ENCODE results near the gene NIPAL3.
"Not testable (repeated sequence)": the region's sequence is repeated elsewhere in the genome, so short reads cannot be mapped to it uniquely, and the experiment has no call there.

NIPAL3 gene

DNA sequence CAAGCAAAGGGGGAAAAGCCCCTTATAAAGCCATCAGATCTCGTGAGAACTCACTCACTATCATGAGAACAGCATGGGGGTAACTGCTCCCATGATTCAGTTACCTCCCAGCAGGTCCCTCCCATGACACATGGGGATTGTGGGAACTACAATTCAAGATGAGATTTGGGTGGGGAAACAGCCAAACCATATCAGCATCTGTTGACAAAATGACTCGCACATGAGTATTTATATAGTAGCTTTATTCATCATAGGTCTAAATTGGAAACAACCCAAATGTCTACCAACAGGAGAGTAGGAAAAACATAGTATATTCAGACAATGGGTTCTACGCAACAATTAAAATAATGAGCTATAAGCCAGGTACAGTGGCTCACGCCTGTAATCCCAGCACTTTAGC, 46.5 kb downstream of the NIPAL3 start:
- DNase-seq (ENCODE audit: low read depth): peak; percentile 4

DNA sequence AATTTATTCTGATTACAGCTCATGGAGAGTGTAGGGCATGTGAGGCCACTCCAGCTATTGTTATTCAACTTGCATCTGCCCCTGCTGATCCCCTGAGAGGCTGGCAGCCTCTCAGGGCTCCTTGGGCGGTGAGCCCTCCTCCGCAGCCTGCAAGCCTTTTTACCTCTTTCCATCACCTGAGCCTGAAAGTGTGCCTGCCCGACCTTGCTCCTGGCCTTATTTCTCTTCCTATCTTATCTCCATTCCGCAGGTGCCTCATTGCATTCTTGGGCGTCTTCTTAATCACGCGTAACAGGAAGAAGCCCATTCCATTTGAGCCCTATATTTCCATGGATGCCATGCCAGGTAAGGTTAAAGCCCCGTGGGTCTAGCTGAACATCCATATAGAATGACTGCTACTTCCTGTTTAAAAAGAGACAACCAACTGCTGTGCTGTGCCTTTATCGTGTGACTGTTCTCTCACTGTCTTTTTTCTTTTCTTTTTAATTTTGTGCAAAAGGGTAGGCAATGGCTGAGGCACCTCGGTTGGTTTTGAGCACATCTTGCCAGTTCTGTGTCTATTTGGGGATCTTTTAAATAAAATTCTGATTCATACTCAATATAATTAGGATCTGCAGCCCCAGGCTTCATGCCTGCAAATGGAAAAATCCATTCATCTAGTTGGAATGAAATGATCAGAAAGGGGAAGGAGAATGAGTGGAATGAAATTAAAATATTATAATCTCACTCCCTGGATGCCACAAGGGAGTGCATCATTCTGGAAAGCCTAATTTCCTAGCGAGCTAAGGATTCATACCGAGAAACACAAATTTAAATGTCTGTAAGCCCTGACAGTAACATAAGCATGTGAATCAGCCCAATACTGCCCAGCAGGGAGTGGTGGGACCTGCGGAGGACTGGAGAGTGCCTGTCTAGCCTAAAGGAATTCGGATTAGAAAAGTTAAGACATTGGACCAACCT, 48.5 kb downstream of the NIPAL3 start:
- no peak for DNase-seq (ENCODE audit: low read depth)

DNA sequence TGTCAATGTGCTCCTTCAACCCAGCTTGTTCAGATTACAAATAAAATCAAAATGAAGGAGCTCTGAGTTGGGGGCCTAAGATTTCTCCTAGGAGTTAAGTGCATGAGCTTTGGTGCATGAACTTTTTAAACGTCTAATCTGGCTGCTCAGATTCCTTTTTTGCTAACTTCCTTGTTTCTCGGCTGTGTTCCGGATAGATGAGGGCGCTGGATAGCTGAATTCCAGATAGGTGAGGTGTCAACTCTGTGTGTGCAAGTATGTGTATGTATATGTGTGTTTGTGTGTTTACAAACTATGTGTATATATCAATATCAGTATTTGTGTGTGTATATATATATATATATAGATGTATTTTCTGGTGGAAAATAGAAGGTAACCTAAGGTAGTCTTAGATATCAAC, 49.5 kb downstream of the NIPAL3 start:
- DNase-seq (ENCODE audit: low read depth): no peak

DNA sequence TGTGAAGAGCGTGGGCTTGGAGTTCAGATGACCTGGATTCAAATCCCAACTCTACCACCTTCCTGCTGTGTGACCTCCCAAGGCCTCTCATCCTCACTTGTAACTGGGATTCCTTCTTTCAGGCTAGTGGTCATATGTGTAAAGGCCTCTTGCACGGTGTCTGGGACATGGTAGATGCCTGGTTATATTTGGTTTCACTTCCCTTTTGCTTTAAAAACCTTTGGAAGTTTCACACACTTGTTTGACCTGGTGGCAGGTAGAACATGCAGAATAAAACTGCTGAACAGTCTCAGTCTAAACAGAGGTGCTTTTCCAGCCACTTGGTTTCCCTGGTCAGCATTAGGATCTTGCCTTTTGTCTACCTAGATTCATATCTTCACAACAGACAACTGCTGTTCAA, 50.0 kb downstream of the NIPAL3 start:
- DNase-seq (ENCODE audit: low read depth): no peak

DNA sequence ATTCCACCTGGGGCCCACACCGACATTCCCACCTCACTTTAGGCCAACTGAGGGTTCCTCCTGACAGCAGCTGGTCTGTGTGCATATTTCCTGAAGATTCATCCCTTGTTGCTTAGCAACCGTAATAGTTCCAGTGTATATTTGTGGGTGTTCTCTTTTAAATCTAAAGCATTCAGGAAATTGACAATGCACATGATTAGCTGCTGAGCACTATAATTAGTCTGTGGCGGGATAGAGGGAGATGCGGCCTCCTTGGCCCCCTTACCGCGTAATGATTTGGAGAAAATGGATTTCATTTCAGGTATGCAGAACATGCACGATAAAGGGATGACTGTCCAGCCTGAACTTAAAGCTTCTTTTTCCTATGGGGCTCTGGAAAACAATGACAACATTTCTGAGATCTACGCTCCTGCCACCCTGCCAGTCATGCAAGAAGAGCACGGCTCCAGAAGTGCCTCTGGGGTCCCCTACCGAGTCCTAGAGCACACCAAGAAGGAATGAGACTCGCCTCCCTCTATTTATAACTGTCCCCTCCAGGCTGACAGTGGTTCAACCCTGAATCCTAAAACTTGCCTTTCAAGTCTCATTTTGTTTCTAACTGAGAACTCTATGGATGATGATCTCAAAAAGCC, 53.2 kb downstream of the NIPAL3 start:
- no peak for DNase-seq (ENCODE audit: low read depth)

DNA sequence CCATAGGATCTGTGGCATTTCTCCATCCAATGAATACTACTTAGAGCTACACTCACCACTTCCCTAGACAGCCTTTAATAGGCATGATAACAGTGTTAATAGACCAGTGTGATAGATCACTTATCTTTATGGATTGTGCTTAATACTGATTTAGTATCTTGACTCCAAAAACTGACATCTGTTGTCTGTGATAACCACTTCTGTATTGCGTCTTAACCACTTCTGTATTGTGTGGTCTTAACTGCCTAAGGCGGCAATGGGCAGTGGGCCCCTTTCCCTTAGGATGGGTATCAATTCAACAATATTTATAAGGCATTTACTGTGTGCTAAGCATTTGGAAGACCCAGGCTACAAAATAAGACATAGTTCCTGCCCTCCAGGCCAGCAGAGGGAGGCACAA, 55.0 kb downstream of the NIPAL3 start:
- DNase-seq (ENCODE audit: low read depth): no peak

DNA sequence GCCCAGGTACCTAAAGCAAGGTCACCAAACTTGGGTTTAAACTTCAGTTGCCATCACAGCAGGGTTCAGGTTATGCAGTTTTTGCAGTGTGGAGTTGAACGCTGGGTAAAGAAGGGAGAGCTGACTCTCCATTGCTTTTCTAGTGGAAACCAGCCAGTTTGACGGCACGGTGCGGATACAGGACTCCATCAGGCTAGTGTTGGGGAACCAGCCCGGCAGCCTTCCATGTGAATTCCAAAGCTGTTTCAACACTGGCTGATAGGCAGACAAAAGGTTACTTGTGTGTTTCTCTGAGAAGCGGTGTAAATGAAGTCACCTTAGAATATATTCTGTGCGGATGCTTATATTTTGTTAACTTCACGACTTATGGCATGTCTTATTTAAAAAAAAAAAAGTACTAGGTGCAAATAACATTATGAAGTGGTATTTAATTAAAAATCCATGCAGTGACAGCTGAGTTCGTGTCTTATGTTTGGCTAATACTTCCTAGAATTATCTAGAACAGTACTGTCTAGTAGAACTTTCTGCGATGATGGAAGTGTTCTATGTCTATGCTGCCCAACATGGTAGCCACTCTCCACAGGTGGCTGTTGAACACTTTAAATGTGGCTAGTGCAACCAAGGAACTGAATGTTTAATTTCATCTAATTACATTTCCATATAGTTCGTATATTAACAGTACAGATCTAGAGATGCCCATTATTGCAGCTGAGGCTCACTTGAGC, 57.1 kb downstream of the NIPAL3 start:
- no peak for DNase-seq (ENCODE audit: low read depth)

DNA sequence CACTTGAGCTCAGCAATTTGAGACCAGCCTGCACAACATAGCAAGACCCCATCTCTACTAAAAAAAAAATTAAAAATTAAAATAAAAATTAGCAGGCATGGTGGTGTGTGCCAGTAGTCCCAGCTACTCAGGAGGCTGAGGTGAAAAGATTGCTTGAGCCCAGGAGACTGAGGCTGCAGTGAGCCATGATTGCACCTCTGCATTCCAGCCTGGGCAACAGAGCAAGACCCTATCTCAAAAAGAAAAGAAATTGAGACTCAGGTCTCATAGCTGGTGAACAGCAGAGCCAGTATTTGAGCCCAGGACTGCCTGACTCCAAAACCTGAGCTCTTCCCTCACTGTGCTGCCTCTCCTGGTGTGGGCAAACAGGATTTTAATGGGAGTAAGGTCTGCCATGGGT, 58.6 kb downstream of the NIPAL3 start:
- DNase-seq (ENCODE audit: low read depth): no peak

DNA sequence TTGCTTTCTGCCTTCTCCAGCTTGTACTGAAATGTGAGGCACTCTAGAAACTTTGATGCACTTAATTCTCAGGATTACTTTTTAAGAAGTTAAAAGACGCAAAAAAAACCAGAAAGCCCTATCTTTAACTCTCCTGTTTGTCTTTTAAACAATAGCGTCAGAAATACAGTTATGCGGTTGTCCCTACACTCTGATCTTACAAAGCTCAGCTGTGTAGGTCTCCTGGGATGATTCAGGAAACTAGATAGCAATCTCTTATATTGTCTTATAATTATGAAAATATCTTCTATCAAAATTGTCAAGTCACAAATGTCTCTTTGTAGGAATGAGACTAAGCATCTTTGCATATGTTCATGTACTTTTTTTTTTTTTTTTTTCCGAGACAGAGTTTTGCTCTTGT, 60.1 kb downstream of the NIPAL3 start:
- no peak for DNase-seq (ENCODE audit: low read depth)

DNA sequence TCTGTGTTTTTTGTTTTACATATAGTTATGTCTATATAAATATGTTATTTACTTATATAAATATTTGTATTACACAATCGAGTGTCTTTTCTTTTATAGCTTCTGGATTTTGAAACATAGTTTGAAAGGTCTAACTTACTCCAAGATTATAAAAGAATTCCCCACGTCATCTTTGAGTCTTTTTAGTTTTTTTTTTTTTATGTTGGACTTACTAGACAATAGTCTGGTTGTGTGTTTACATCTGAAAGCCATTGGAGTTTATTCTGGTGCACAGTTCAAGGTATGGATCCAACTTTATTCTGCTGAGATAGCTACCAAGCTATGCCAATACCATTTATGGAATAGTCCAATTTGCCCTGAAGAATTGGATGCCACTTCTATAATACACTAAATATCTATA, 61.0 kb downstream of the NIPAL3 start:
- no peak for DNase-seq (ENCODE audit: low read depth)

DNA sequence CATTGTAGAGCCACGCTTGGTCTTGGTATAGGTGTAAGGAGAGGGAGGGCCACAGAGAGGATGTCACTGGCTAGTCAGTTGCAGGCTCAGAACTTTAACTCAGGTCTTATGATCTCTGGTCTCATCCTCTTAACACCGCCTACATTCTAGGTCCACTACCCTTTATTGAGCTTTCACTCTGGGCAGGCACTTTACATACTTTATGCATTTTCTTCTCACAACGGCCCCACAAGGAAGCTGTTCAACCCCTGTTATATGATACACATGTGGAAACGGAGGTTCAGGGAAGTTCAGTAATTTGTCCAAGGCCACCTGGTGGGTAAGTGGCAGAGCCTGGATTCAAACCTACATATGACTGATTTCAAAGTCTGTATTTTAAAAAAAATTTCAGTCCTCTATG, 61.7 kb downstream of the NIPAL3 start:
- DNase-seq (ENCODE audit: low read depth): no peak

DNA sequence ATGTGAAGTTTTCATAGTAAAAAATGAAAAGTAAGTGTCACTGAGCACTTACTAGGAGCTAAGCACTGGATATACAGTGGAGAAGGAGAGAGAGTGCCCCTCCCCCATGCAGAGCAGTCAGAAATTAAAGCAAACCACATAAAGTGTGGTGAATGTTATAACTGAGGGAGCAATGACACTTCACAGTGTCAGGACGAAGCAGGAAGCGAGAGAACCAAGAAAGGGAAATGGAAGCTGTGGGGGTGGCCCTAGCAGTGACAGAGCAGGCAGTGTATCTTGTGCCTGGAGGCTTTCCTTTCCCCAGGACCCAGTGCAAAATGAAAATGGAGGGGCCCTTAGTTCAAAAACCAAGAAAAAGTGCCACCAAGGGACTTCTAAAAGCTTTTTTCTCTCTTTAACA, 65.5 kb downstream of the NIPAL3 start:
- DNase-seq (ENCODE audit: low read depth): no peak

DNA sequence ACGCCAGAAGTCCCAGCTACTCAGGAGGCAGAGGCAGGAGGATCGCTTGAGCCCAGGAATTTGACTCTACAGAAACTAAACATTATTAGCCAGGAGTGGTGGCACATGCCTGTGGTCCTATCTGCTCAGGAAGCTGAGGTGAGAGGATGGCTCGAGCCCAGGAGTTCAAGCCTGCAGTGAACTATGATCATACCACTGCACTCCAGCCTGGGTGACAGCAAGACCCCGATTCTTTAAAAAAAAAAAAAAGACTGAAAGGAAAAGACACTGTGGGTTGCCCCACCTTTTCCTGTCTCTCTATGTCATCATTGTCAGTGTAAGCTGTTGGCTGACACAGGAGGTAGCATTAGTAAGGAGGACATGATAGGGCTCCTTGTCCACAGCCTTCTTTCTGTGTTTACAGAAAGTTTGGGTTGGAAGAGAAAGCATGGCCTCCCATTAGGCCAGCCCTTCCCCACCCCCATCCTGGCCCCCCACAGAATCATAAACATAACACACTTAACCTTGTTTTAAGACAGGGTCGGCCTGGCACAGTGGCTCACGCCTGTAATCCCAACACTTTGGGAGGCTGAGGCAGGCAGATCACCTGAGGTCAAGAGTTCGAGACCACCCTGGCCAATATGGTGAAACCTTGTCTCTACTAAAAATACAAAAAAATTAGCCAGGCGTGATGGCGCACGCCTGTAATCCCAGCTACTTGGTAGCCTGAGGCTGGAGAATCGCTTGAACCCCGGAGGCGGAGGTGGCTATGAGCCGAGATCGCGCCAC, 66.4 kb downstream of the NIPAL3 start:
- DNase-seq (ENCODE audit: low read depth): no peak

DNA sequence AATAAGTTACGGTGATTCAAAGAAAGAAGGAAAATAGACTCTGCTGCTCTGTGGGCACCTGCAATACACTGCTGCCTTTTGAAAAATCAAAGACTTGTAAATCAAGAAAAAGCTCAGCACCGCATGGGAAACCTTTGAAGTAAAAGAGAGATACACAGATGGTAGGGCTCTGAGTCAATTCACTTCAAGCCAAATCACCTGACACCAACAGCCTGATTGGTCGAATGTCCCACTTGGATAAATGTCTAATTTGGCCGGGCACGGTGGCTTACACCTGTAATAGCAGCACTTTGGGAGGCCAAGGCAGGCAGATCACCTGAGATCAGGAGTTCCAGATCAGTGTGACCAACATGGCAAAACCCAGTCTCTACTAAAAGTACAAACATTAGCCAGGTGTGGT, 67.8 kb downstream of the NIPAL3 start:
- no peak for DNase-seq (ENCODE audit: low read depth)

DNA sequence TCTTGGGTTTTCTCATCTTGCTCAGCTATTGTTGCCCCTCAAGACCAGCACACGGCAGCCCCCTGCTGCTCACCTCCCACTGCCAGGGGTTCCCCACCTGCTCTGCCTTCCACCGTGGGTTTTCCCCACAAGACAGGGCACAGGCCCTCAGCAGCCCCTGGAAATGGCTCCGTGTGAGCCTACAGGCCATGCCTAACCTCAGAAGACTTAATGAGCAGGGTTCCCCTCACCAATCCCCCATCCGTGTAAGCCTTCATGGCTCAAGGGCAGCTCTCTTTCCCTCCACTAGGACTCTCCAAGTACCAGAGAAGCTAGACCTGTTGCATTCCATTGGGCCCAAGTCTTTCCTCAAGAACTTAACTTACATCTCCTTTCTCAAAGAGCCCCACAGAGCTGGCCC, 68.6 kb downstream of the NIPAL3 start:
- no peak for DNase-seq (ENCODE audit: low read depth)

DNA sequence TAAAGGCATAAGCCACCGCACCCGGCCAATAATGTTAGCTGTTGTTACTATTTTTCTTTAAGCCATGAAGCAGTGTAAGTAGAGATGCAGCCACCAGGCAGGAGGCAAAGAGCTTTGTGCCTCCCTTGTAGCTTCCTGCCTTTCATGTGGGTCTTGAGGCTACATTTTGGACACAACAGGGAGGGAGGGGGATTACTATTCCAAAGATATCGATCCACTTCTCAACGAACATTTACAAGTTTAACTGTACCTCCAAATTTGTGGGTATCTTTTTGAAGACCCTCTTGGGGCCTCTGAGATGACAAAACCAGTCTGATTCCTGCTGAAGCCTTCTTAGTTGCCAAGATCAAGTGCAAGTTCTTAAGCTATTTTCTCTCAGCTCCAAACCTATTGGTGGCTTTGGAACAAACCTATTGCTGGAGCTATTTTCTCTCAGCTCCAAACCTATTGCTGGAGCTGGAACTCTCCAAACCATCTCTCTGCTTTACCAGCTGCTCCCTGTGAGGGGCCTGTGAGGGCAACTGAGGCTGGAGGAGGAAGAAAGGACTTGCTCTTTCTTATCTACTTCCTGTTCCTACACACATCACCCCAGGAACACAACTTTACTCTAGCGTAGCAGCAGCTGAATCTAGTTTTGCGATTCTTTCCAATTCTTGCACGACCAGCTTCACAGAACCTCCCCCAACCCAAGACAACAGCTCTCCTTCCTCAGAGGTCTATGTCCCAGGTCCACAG, 70.9 kb downstream of the NIPAL3 start:
- no peak for DNase-seq (ENCODE audit: low read depth)

DNA sequence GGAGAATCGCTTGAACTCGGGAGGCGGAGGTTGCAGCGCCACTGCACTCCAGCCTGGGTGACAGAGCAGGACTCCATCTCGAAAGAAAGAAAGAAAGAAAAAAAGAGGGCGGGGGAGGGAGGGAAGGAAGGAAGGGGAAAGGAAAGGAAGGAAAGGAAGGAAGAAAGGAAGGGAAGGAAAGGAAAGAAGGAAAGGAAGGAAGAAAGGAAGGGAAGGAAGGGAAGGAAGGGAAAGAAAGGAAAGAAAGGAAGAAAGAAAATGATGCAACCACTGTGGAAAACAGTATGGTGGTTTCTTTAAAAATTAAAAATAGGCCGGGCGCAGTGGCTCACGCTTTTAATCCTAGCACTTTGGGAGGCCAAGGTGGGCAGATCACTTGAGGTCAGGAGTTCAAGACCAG, 71.9 kb downstream of the NIPAL3 start:
- DNase-seq (ENCODE audit: low read depth): no peak

DNA sequence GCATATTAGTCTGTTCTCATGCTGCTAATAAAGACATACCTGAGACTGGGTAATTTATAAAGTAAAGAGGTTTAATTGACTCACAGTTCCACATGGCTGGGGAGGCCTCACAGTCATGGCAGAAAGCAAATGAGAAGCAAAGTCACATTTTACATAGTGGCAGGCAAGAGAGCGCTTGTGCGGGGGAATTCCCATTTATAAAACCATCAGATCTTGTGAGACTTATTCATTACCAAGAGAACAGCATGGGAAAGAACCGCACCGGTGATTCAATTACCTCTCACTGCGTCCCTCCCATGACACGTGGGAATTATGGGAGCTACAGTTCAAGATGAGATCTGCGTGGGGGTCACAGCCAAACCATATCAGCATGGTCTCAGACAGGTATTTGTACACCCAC, 72.6 kb downstream of the NIPAL3 start:
- DNase-seq (ENCODE audit: low read depth): not testable (repeated sequence)

DNA sequence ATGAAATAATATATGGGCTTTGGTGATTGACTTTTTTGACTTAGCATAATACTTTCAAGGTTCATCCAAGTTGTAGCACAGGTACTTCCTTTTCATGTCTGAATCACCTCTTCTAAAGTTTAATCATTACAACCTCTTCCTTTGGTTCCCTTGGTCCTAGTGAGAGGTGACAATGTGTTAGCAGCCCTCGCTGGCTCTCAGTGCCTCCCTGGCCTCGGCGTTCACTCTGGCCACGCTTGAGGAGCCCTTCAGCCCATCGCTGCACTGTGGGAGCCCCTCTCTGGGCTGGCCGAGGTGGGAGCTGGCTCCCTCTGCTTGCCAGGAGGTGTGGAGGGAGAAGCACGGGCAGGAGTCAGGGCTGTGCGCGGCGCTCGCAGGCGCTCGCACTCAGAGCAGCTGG, 74.1 kb downstream of the NIPAL3 start:
- DNase-seq (ENCODE audit: low read depth): no peak

DNA sequence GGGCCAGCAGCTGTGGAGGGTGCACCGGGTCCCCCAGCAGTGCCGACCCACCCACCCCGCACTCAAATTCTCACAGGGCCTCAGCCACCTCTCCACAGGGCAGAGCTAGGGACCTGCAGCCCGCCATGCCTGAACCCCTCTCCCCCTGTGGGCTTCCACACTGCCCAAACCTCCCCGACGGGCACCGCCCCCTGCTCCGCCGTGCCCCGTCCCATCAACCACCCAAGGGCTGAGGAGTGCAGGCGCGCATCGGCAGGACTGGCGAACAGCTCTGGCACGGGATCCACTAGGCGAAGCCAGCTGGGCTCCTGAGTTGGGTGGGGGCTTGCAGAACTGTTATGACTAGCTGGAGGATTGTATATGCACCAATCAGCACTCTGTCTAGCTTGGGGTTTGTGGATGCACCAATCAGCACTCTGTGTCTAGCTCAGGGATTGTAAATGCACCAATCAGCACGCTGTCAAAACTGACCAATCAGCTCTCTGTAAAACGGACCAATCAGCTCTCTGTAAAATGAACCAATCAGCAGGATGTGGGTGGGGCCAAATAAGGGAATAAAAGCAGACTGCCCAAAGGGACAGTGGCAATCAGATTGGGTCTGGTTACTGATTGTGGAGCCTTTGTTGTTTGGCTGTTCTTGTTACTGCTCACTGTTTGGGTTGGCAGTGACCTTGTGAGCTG, 74.6 kb downstream of the NIPAL3 start:
- DNase-seq (ENCODE audit: low read depth): no peak

Data from HS-27A (cell line).